K562 treated with DMSO at 1 percent for 4 hours (cell line): Measurements from ENCODE around the gene HSPBAP1. TPM values are rescaled to one million over a fixed set of nuclear protein-coding genes. Genes with fewer than 3 reads are reported as not detected.

ENCODE experiments used
- total RNA-seq: library from RNA; unstranded; fragments of 300-600 nt; gene quantifications from 2 replicates; pipeline ENCODE4 v1.2.3, GENCODE V29; 2022; ENCODE audit not compliant: insufficient read depth

The HSPBAP1 gene
- 3.1 and 3.4 TPM in 2 replicates for total RNA-seq

GRCh38 chr3:122793568-122794416 is at the start of gene HSPBAP1:
TSS of gene HSPBAP1 (minus strand) at chr3:122793831. CDS start at chr3:122793680, 151 bp downstream.

GRCh38 chr3:122794779-122795673 is 1.4 kb upstream of the HSPBAP1 start, which contains the start of gene SLC49A4:
TSS of gene SLC49A4 (plus strand) at chr3:122795069. CDS start at chr3:122795193, 124 bp downstream.

Other genes with a start within 250 kb of the HSPBAP1 start
- 3.8 and 4.7 TPM in 2 replicates for gene PARP9, start 229.5 kb downstream of the HSPBAP1 start, total RNA-seq
- gene DTX3L, start 229.5 kb downstream of the HSPBAP1 start, total RNA-seq, result 4.9 and 5.2 TPM in 2 replicates
- not detected in 2 replicates for gene PARP15, start 216.2 kb downstream of the HSPBAP1 start, total RNA-seq
- 10.9 and 11.6 TPM in 2 replicates for gene PARP14, start 113.0 kb downstream of the HSPBAP1 start, total RNA-seq
- 0.66 and 0.73 TPM in 2 replicates for gene SLC49A4, start 1.2 kb upstream of the HSPBAP1 start, total RNA-seq
- gene SEMA5B, start 233.9 kb upstream of the HSPBAP1 start, total RNA-seq, result not detected in 2 replicates